Fibroblast of peridontal ligament (primary cell): ENCODE data around the gene SERGEF.

Experiments used
- DNase-seq: peaks from one replicate; pipeline ENCODE4 v3.0.0-alpha.2; 2010; ENCODE audit errors: extremely low read depth

The SERGEF gene

DNA sequence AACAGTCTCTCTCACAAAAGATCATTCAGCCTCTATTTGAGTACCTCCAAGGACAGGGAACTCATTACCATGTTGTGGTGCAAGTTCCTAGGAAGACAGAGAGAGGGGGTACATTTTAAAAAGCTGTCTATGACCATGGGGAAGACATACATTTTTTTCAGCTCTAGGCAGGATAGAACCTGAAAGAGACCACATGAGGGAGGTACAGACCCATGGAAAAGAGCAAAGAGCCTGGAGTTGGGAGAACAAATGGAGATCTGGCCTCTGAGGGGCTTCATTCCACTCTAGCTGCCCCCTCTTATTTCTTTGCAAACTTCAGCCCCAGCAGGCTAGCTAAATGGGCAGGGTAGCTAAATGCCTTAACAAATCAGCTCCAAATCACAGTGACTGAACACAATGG, 241.9 kb downstream of the SERGEF start:
- peak; percentile 23 for DNase-seq

DNA sequence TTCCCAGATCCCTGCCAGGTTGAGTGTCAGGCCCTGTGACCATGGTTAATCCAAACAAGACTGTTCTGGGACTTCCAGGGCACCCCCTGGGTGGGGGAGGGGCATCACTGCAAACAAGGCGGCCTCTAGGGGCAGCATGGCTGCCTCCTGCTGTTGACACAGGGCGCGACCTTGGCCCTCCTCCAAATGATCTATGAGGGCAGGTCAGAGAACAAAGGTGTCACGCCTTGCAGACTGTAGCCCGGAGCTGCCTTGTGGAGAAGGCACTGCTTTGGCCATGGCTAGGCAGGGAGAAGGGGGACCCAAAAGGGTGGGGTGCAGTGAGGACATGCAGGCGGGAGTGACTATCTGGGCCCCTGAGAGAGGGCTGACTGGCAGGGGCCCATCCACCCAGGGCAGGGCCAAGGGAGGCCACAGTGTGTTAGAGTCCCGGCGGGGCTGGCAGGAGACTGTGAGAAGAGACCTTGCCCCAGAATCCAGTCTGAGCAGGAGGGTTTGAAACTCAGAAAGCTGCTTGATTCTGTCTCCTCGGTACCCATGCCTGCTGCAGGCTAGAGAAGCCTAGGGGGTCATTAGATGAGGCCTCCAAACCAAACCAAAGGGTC, 242.7 kb downstream of the SERGEF start:
- no peak for DNase-seq

DNA sequence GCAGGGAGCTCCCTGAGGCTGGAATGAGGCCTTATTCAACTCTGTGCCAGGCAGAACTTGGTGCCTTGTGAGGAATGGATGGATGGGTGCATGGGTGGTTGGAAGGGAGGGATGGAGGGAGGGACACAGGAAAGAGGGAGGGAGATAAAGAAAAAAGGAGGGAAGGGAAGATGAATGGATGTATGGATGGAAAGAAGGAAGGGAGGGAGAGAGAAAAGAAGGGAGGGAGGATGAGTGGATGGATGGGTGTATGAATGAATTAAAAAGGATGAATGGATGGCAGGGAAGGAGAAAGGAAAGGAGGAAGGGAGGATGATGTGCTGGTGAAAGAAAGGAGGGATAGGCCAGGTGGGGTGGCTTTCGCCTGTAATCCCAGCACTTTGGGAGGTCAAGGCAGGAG, 243.6 kb downstream of the SERGEF start:
- no peak for DNase-seq

GRCh38 chr11:17768547-17768946, 244.3 kb downstream of the SERGEF start:
- no peak for DNase-seq

DNA sequence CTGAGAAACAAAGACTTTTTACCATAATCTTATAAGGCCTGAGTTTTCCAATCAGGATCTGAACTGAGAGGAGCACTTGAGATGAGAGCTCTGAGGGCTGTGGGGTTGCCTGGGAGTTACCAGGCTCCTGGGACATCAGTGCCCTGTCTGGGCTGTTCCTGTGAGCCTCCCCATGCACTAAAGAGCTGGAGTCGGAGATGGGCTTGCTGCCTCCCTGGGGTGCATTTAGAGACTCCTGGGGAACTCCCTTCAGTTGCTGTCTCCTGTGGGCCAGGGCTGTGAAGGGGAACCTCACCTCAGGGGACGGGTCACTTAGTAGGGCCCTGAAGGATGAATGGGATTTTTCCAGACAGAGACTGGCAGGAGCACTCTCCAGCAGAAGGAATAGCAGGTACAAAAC, 244.9 kb downstream of the SERGEF start:
- DNase-seq: no peak

GRCh38 chr11:17767301-17767885, 245.5 kb downstream of the SERGEF start:
- no peak for DNase-seq

DNA sequence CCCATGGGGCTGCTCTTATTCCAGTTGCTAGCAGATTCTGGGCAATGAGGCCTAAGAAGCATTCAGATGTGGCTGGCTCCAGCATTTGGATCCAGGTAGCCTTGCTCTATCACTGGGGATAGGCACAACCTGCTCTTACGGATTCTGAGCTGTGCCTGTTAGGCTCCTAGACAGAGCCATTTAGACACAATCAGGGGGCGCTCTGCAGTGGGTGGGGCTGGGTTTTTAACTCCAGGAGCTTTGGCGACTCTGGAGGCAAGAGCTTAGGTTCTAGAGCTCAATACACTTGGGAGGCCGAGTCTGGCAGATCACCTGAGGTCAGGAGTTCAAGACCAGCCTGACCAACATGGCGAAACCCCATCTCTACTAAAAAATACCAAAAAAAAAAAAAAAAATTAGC, 246.3 kb downstream of the SERGEF start:
- no peak for DNase-seq

- no peak for DNase-seq
Observed at GRCh38 chr11:17766073-17766359, 246.8 kb downstream of the SERGEF start.

GRCh38 chr11:17765356-17766072, 247.3 kb downstream of the SERGEF start:
- DNase-seq: no peak

DNA sequence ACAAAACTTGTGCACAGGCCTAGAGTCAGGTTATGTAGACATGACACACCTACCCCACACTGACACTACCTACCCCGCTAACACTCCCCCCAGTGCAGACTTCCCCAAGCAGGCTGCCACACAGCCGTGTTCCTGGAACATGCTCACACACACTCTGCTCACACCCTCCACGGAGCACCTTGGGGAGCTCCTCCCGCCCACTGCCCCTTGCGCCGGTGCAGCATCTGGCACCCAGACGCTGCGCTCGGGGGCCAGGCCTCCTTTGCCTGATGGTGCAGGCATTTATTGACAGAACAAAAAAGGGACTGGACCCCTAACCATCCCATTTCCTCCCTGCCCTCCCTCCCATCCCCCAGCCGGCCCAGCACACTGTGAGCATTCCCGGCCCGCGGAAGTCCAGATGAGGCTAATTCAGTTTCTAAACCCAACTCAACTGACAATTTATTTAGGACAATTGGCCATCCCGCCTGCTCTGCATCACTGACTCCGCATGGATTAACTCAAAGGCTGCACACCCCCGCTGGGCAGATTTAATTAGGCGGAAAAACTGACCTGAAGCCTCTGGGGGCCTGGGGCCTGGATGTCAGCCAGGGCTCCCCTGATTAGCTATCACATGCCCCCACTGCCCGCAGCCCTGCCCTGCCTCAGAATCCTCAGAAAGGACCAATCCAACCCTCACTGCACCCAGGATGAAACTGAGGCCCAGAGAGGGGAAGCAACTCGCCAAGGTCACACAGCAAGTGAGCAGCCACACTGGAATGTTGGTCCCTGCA, 248.2 kb downstream of the SERGEF start:
- DNase-seq: no peak

DNA sequence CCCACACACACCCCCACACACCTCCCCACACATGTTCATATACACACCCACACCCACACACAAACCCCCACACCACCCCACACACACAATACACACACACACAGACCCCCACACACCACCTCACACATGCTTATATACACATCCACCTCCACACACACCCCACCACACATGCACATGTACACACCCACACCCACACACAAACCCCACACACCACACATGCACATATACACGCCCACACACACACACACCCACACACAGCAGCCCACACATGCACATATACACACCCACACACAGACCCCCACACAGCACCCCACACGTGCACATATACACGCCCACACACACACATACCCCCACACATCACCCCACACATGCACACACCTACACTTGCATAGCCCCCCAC, 249.1 kb downstream of the SERGEF start:
- DNase-seq: no peak

GRCh38 chr11:17763244-17763643, 249.6 kb downstream of the SERGEF start:
- no peak for DNase-seq

DNA sequence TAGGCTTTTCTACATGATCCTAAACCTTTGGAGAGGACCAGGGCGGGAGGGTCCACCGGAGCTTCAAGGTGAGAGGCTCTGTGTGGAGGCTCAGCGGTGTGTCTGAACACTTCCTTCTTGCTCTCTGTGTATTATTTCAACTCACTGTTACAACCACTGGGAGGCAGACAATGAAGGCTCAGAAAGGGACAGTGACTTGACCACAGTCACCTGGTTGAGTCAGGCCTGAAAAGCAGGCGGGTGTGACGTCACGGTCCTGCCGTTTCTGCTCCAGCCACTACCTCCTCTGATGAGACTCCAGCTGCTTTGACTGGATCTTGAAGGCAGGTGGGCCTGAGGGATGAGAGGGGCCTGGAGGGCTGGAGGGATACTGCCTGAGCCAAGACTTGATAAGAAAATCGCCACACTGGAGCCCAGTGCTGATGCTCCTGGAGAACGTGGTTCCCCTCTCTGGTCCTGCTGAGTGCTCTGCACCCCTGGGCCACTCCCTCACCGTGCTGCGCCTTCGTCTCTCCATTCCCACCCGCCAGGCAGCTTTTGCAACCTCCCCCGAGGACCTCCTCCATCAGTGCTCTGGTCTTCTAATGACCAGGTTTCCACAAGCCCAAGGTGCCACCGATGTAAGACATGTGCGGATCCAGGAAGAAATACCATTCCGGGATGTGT, 250.4 kb downstream of the SERGEF start:
- no peak for DNase-seq

GRCh38 chr11:17760102-17761029, 252.5 kb downstream of the SERGEF start:
- peak; percentile 33 for DNase-seq

DNA sequence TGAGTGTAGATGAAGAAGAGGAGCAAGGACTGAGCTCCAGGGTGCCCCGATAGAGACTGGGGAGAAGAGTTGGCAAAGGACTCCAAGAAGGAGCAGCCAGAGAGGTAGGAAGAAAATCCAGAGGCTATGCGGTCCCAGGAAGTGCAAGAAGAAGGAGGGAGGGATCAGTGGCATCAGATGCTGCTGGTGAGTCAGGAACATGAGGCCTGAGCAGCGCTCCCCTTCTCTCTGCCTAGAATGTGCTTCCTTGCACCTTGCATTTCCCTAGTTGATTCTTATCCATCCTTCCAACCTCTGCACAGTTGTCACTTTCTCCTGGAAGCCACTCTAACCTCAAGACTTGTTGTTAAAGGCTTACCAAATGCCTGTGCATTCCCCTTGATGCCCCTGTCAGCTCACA, 257.0 kb downstream of the SERGEF start:
- DNase-seq: no peak

- DNase-seq: no peak
Observed at GRCh38 chr11:17753641-17754040, 259.2 kb downstream of the SERGEF start.

DNA sequence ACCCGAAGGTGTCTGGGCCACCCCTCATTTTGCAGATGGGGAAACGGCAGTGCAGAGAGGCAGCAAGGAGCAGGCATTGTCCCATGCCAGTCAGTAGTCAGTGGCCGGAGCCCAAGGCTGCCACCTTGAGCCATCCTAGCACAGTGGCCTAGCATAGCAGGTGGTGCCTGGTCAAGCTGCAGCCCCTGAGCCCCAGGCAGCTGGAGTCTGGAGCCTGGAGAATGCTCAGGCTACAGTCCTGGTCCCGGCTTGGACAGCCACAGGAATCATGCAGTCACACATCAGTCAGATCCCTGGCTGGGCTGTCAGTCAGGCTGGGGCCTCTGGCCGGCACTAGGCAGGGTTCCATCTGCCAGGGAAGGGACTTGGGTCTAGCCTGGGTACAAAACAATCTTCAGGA, 259.7 kb downstream of the SERGEF start:
- DNase-seq: no peak

GRCh38 chr11:17752144-17752543, 260.7 kb downstream of the SERGEF start:
- no peak for DNase-seq

DNA sequence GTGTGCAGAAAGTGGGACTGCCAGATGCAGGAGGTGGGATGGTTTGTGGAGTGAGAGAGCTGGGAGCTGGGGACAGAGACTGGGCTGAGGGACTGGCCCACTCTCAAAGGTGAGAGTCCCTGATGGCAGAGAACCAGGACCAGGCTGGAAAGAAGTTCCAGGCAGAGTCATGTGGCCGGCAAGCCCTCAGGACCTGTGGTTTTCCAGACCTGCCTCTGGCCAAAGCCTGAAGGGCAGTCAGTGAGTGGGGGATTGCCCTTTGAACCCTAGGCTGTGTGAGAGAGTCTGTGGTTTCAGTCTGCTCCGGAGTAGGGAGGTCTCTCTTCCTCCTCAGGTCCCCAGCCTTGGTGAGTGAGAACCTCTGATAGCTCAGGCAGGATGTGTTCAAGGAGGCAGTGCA, 261.3 kb downstream of the SERGEF start:
- DNase-seq: no peak

DNA sequence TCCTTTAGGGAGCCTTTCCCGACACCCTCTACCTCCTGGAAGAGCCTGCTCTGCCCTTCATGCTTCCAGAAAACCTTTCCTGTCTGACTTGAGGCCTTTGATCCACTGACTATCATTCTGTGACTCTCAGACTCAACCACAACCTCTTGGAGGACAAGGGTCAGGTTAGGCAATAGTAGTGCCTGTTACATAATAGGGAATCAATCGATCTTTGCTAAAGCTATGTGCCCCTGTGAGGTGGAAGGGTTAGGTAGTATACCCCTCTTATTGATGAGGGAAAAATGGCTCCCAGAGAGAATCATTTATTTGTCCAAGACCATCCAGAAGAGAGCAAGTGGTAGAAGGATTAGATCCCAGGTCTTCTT, 262.1 kb downstream of the SERGEF start:
- DNase-seq: no peak
